Ishikawa (cell line): ENCODE measurements around the gene HRH2.

ENCODE experiments used
- CEBPB ChIP-seq: IDR thresholded peaks from 2 replicates; pipeline ENCODE4 v1.6.1; 2012
- CREB1 ChIP-seq: IDR thresholded peaks from 2 replicates; pipeline ENCODE4 v1.6.1; 2012; ENCODE audit warnings: low read depth
- EP300 ChIP-seq: IDR thresholded peaks from 2 replicates; pipeline ENCODE4 v1.6.1; 2012; ENCODE audit warnings: borderline replicate concordance
- FOXM1 ChIP-seq: IDR thresholded peaks from 2 replicates; pipeline ENCODE4 v1.6.1; 2012; ENCODE audit warnings: low read depth, borderline replicate concordance
- RAD21 ChIP-seq: IDR thresholded peaks from 2 replicates; pipeline ENCODE4 v1.6.1; 2012; ENCODE audit warnings: low read depth
- REST ChIP-seq: IDR thresholded peaks from 2 replicates; pipeline ENCODE4 v1.6.1; 2012; ENCODE audit warnings: low read depth, mild to moderate bottlenecking
- TAF1 ChIP-seq: IDR thresholded peaks from 2 replicates; pipeline ENCODE4 v1.6.1; 2012; ENCODE audit warnings: low read depth, mild to moderate bottlenecking
- TCF12 ChIP-seq: IDR thresholded peaks from 2 replicates; pipeline ENCODE4 v1.6.1; 2012; ENCODE audit warnings: low read depth
- TEAD4 ChIP-seq: IDR thresholded peaks from 2 replicates; pipeline ENCODE4 v1.6.1; 2012
- USF1 ChIP-seq: IDR thresholded peaks from 2 replicates; pipeline ENCODE4 v1.6.1; 2012
- ZBTB7A ChIP-seq: IDR thresholded peaks from 2 replicates; pipeline ENCODE4 v1.6.1; 2012; ENCODE audit warnings: low read depth
- TF ChIP-seq, protein P1 (sequence below): IDR thresholded peaks from 2 replicates; pipeline ENCODE4 v1.6.1; 2012

DNA sequence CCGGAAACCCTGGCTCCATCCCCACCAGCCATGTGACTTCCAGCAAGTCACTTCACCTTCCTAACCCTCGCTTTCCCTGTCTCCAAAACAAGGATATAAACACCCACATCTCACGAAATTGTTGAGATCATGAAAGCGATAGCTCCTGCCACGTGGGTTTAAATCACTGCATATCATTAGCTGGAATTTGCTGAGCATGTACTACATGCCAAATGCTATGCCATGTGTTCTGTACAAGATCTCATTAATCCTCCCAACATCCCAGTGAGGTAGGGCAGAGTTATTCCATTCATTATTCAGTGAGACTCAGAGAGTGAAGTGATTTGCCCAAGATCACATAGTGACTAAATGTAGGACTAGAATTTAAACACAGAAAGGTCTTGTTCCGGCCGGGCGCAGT lies 29.2 kb upstream of the HRH2 start:
- TF ChIP-seq FOXM1 = no peak
- no peak for TF ChIP-seq CREB1
- TF ChIP-seq CEBPB = no peak
- TF ChIP-seq USF1 = no peak
- TF ChIP-seq REST = no peak
- no peak for TF ChIP-seq EP300
- no peak for TF ChIP-seq TAF1
- TF ChIP-seq, protein P1, sequence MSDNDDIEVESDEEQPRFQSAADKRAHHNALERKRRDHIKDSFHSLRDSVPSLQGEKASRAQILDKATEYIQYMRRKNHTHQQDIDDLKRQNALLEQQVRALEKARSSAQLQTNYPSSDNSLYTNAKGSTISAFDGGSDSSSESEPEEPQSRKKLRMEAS = no peak
- no peak for TF ChIP-seq ZBTB7A
- no peak for TF ChIP-seq TEAD4
- no peak for TF ChIP-seq RAD21
- no peak for TF ChIP-seq TCF12
